GM10248 (cell line): Measurements from ENCODE around the gene CLN5.

Experiments used
- CTCF ChIA-PET: fragments of 300-600 bp; sonication (Branson Sonifier 250); formaldehyde crosslinking; extraction: SDS; loops from one replicate; lab custom pipeline; 2021; ENCODE audit warnings: antibody characterized with exemption; lab: Yijun Ruan, JAX
- POLR2A ChIA-PET: fragments of 350-650 bp; sonication (Branson Sonifier 250); formaldehyde crosslinking; extraction: SDS; loops from one replicate; lab custom pipeline; 2020; ENCODE audit warnings: antibody characterized with exemption; lab: Yijun Ruan, JAX
- DNase-seq: peaks from one replicate; pipeline ENCODE4 v3.0.0; 2012; ENCODE audit errors: extremely low spot score
- TF ChIP-seq, protein P1 (sequence below): IDR thresholded peaks from 2 replicates; pipeline ENCODE4 v1.5.1; 2012; ENCODE audit warnings: mild to moderate bottlenecking, low read depth; ENCODE audit errors: extremely low read depth, missing control alignments, control extremely low read depth

CLN5 gene

GRCh38 chr13:77013853-77014542 lies 22.1 kb downstream of the CLN5 start:
- ChIA-PET CTCF (interaction anchor here (1.1 to 3.1 kb wide), 6 partner anchors 10 to 29 kb away, joined by 3 to 39 read pairs (median 4); no protein-coding TSS in a partner anchor), POLR2A (no interaction called here)
- no peak for DNase-seq
- TF ChIP-seq, protein P1, sequence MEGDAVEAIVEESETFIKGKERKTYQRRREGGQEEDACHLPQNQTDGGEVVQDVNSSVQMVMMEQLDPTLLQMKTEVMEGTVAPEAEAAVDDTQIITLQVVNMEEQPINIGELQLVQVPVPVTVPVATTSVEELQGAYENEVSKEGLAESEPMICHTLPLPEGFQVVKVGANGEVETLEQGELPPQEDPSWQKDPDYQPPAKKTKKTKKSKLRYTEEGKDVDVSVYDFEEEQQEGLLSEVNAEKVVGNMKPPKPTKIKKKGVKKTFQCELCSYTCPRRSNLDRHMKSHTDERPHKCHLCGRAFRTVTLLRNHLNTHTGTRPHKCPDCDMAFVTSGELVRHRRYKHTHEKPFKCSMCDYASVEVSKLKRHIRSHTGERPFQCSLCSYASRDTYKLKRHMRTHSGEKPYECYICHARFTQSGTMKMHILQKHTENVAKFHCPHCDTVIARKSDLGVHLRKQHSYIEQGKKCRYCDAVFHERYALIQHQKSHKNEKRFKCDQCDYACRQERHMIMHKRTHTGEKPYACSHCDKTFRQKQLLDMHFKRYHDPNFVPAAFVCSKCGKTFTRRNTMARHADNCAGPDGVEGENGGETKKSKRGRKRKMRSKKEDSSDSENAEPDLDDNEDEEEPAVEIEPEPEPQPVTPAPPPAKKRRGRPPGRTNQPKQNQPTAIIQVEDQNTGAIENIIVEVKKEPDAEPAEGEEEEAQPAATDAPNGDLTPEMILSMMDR: no peak

DNA sequence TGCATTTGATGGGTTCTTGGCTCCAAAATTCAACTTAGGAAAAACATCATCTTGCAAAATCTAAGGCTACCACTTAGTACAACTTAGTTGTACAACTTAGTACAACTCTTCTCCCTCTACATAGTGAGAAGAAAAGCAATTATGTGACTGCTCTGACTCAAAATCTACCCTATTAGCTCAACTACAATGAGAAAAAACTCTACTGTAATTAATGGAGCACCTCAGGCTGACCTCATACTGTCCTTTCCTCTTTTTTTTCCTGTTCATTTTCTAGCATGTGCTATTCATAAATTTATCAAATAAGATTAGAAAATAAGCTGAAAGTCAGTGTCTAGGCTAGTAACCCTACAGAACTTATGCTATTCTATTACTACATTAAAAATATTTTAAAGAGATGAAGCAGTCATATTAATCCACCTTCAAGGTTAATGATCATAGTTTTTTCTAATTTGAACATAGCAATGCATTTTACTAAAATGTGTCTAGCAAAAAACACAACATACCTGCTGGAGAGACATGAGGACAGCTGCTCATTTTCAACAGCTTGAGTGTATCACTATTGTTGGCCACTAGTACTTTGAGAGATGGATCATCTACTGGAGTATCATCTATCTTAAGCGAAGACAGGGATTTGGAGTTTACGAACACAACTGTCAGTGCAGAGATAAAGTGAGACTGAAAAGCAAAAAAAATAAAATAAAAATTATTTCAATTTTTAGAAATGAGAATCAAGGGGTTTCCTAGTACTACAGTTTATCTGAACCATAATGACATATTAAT lies 23.2 kb downstream of the CLN5 start:
- DNase-seq: no peak
- ChIA-PET POLR2A (no interaction called here), CTCF (interaction anchor here (1.1 to 3.1 kb wide), 5 partner anchors 10 to 27 kb away, joined by 3 to 39 read pairs (median 4); no protein-coding TSS in a partner anchor)
- TF ChIP-seq, protein P1: no peak

DNA sequence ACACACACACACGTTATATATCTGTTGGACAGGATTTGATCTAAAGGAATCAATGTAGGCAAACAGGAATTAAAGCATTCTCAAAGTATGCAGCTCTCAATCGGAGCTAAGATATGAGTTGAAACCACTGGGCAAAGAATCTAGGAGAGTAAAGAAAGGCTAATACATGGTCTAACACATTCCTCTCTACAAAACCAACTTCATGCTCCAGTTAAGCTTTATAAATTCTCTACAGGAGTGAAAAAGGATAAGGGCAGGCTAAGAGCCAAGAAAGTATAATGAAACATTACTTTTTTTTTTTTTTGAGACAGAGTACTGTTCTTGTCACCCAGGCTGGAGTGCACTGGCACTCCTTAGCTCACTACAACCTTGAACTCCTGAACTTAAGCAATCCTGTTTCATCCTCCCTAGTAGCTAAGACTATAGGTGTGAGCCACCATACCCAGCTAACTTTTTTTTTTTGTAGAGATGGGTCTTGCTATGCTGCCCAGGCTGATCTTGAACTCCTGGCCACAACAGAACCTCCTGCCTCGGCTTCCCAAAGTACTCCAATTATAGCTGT lies 24.5 kb downstream of the CLN5 start:
- ChIA-PET CTCF (interaction anchor here (1.1 to 2.6 kb wide), 3 partner anchors 10 to 21 kb away, joined by 3 to 13 read pairs (median 9); partner anchors contain the start of gene FBXL3), POLR2A (interaction anchor here (0.7 to 0.9 kb wide), 2 partner anchors 9 to 10 kb away, joined by 3 read pairs; no protein-coding TSS in a partner anchor)
- no peak for DNase-seq
- TF ChIP-seq, protein P1: no peak

DNA sequence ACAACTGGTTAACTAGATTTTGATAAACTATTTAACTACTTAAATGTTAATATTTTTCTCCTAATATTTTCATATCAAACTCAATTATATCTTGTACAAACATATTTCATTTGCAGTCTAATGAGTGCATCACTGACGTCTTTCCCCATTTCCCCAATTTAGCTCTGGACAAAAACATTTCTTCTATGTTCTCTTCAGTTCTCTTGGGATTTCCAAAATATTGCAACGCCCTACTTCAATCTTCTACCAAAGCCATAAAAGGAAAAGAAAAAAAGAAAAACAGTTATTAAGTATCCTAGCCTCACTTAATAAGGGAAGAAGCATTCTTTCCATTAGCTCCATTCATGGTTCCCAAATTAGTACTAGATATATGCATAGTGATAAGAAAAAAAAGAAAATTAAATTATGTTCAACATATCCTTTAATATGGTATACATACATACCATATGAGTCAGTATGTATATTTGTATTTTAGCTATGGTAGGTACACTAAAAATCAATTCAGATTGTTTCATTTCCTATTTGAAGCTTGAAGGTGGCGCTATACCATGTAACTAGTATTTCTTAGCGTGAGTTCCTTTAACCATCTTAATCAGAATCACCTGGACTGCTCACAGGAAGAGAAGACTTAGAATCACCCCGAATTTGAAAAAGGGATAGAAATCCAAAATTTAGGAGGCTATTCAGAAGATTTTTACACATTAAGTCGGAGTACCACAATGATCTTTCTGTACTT lies 25.2 kb downstream of the CLN5 start:
- DNase-seq: no peak
- ChIA-PET CTCF (interaction anchor here (0.9 to 2.6 kb wide), 5 partner anchors 9 to 21 kb away, joined by 3 to 13 read pairs (median 5); partner anchors contain the start of gene FBXL3), POLR2A (interaction anchor here (0.7 to 0.9 kb wide), 2 partner anchors 8 to 9 kb away, joined by 3 read pairs; no protein-coding TSS in a partner anchor)
- TF ChIP-seq, protein P1: no peak

GRCh38 chr13:77019756-77020155 lies 27.9 kb downstream of the CLN5 start:
- TF ChIP-seq, protein P1: no peak
- ChIA-PET CTCF (interaction anchor here (1.9 kb wide), 1 partner anchor 18 kb away, joined by 7 read pairs; no protein-coding TSS in a partner anchor), POLR2A (no interaction called here)
- DNase-seq: no peak
